ENCODE measurements around the gene RAD9A. TPM values are rescaled to one million over a fixed set of nuclear protein-coding genes. Genes with fewer than 3 reads are reported as not detected.
A peak's percentile ranks its signal among the peaks of the same experiment; 100 is the strongest.

The RAD9A gene
- total RNA-seq, 1 experiment from 2014 or later: 43.0 TPM

DNA sequence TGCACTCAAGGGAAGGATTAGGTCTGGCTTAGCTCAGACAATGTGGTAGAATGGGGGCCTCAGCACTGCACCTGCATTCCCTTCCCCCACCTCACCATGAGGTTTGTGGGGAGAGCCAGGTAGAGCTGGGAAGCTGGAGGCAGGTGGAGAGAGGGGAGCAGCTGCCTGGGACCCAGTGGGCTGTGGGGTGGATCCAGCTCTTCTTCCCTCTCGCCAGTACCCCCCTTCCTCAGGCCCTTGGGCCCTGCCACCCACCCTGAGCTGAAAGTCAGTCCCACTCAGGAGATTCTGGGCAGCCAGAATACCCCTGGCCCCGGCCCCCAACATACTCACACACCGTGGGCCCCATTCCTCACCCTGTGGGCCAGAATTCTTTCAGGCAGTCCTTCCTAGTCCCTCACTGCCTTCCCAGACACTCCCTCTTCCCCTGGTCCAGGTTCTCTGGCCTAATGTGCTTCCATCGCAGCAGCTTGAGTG is 35.4 kb upstream of the RAD9A start:
- Histone ChIP-seq H3K4me3 (ENCODE audit: low read depth, low read length, poor library complexity, severe bottlenecking) (no peak overlapping the region), H3K27ac (ENCODE audit: low read depth, low read length, poor library complexity, severe bottlenecking) (no peak overlapping the region), H3K36me3 (ENCODE audit: insufficient read depth, low read length, poor library complexity, severe bottlenecking) (no peaks in the 10 kb centered on the region), H3K9me3 (ENCODE audit: low read depth, low read length, poor library complexity, severe bottlenecking) (no peaks in the 10 kb centered on the region), H3K4me1 (ENCODE audit: insufficient read depth, low read length, poor library complexity, severe bottlenecking) (peaks cover 24% of the 10 kb centered on the region), H3K27me3 (replicated peaks; ENCODE audit: insufficient read depth, low read depth, low read length, poor library complexity) (no peaks in the 10 kb centered on the region)
- no TSS peak for BruUV-seq (replicated peaks)
- no peak for DNase-seq (ENCODE audit: low spot score)
- TF ChIP-seq, protein P1, sequence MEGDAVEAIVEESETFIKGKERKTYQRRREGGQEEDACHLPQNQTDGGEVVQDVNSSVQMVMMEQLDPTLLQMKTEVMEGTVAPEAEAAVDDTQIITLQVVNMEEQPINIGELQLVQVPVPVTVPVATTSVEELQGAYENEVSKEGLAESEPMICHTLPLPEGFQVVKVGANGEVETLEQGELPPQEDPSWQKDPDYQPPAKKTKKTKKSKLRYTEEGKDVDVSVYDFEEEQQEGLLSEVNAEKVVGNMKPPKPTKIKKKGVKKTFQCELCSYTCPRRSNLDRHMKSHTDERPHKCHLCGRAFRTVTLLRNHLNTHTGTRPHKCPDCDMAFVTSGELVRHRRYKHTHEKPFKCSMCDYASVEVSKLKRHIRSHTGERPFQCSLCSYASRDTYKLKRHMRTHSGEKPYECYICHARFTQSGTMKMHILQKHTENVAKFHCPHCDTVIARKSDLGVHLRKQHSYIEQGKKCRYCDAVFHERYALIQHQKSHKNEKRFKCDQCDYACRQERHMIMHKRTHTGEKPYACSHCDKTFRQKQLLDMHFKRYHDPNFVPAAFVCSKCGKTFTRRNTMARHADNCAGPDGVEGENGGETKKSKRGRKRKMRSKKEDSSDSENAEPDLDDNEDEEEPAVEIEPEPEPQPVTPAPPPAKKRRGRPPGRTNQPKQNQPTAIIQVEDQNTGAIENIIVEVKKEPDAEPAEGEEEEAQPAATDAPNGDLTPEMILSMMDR (conservative IDR thresholded peaks at IDR 0.05; ENCODE audit: low read depth, low read length): no peak
- TF ChIP-seq EZH2 (IDR thresholded peaks at IDR 0.05; ENCODE audit: borderline replicate concordance, low read depth, low read length, poor library complexity, severe bottlenecking): no peak
- POLR2A ChIA-PET (ENCODE audit: low non-redundant PET): interaction anchor here (0.6 kb wide), 1 partner anchor 94 kb away, joined by 3 read pairs; no protein-coding TSS in a partner anchor
- intact Hi-C loops (cut with micrococcal nuclease; ENCODE audit: unreplicated experiment): no loop called here
- CTCF ChIA-PET: interaction anchor here (0.7 to 3.4 kb wide), 3 partner anchors 9 to 25 kb away, joined by 3 to 62 read pairs (median 7); no protein-coding TSS in a partner anchor

DNA sequence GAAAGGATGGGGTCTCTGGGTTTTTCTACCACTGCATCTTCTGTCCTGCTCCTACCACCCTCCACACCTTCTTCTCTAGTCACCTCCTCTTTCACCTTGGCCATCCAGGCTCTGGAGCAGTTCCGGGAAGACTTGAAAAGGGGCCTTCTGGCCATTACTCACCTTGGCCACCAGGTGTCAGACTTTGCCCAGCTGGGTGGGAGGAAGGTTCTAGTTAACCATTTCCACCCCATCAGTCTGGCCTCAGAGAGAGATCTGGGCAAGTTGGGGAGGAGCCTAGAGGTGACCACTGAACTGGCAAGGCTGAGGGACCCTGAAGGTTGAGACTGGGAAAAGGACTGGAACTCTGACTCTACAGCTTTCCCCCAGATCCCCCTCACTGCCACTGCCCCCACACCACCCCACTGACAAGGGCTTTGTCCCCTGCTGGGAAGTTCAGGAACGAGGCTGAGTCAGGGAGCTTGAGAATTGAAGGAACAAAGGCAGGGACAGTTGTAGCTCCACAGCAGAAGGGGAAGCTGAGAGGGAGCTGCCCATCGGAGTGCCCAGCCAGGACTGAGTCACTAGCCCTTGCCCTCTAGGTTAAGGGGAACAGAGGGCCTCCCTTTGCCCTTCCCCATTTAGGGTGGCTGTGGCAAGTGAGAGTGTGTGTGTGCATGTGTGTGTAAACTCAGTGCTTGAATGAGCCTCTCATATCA is 34.8 kb upstream of the RAD9A start:
- Histone ChIP-seq H3K36me3 (ENCODE audit: insufficient read depth, low read length, poor library complexity, severe bottlenecking) (no peaks in the 10 kb centered on the region), H3K27me3 (replicated peaks; ENCODE audit: insufficient read depth, low read depth, low read length, poor library complexity) (no peaks in the 10 kb centered on the region), H3K9me3 (ENCODE audit: low read depth, low read length, poor library complexity, severe bottlenecking) (no peaks in the 10 kb centered on the region), H3K4me3 (ENCODE audit: low read depth, low read length, poor library complexity, severe bottlenecking) (no peak overlapping the region), H3K27ac (ENCODE audit: low read depth, low read length, poor library complexity, severe bottlenecking) (no peak overlapping the region), H3K4me1 (ENCODE audit: insufficient read depth, low read length, poor library complexity, severe bottlenecking) (peaks cover 21% of the 10 kb centered on the region)
- CTCF ChIA-PET: interaction anchor here (0.5 to 3.4 kb wide), 7 partner anchors 10 to 226 kb away, joined by 3 to 62 read pairs (median 6); partner anchors contain the start of gene CLCF1
- BruUV-seq (replicated peaks): no TSS peak
- peak; percentile 88 for DNase-seq (ENCODE audit: low spot score)
- TF ChIP-seq EZH2 (IDR thresholded peaks at IDR 0.05; ENCODE audit: borderline replicate concordance, low read depth, low read length, poor library complexity, severe bottlenecking): no peak
- TF ChIP-seq, protein P1 (conservative IDR thresholded peaks at IDR 0.05; ENCODE audit: low read depth, low read length): peak; percentile 96
- intact Hi-C loops (cut with micrococcal nuclease; ENCODE audit: unreplicated experiment): loop anchor here (1.0 kb wide), 1 partner anchor 25 kb away; no protein-coding TSS in a partner anchor
- POLR2A ChIA-PET (ENCODE audit: low non-redundant PET): interaction anchor here (0.6 kb wide), 1 partner anchor 94 kb away, joined by 3 read pairs; no protein-coding TSS in a partner anchor

DNA sequence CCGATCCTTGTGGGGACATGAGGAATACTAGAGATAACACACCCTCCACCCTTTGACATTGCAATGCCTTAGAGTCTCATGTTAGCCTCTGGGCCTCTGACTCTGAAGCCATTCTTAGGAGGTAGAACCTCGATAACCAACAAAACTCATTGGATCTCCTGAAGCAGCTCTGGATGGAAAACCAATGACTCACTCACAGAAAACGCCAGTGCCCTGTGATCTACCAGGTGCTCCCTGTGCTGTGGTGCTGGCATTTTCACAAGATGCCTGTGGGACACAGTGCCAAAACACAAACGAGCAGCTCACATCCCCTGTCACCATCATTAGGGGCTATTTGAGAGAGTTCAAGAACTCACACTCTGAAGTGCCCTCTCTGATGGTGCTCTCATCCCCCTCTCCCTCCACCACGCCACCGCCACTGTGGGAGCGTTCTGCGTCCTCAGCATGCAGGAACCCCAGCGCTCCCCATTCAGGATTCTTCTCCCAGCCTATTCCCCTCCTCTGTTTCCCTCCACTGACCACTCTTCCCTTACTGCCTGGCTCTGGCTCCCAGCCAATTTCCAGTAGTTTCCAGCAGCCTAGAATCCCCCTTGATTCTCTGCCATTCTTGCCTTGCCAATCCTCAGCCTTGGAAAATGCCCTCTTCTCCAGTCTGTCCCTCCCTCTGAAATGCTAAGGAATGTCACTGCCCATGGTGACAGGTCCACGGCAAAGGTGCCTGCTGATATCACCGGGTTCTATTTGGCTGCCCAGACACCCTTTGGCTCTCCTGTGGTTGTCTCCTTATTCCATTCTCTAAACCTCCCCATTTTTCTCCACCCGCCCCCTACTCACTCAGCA is 33.7 kb upstream of the RAD9A start:
- Histone ChIP-seq H3K4me3 (ENCODE audit: low read depth, low read length, poor library complexity, severe bottlenecking) (no peak overlapping the region), H3K4me1 (ENCODE audit: insufficient read depth, low read length, poor library complexity, severe bottlenecking) (peaks cover 16% of the 10 kb centered on the region), H3K9me3 (ENCODE audit: low read depth, low read length, poor library complexity, severe bottlenecking) (no peaks in the 10 kb centered on the region), H3K36me3 (ENCODE audit: insufficient read depth, low read length, poor library complexity, severe bottlenecking) (no peaks in the 10 kb centered on the region), H3K27ac (ENCODE audit: low read depth, low read length, poor library complexity, severe bottlenecking) (no peak overlapping the region), H3K27me3 (replicated peaks; ENCODE audit: insufficient read depth, low read depth, low read length, poor library complexity) (no peaks in the 10 kb centered on the region)
- BruUV-seq (replicated peaks): no TSS peak
- ChIA-PET POLR2A (ENCODE audit: low non-redundant PET) (no interaction called here), CTCF (interaction anchor here (0.5 to 3.4 kb wide), 3 partner anchors 13 to 44 kb away, joined by 3 to 62 read pairs (median 7); no protein-coding TSS in a partner anchor)
- no peak for DNase-seq (ENCODE audit: low spot score)
- no peak for TF ChIP-seq EZH2 (IDR thresholded peaks at IDR 0.05; ENCODE audit: borderline replicate concordance, low read depth, low read length, poor library complexity, severe bottlenecking)
- TF ChIP-seq, protein P1 (conservative IDR thresholded peaks at IDR 0.05; ENCODE audit: low read depth, low read length): no peak
- intact Hi-C loops (cut with micrococcal nuclease; ENCODE audit: unreplicated experiment): loop anchor here (1.0 kb wide), 1 partner anchor 24 kb away; no protein-coding TSS in a partner anchor
